K562 (cell line): ENCODE measurements around the gene SIRPD. TPM values are rescaled to one million over a fixed set of nuclear protein-coding genes. Genes with fewer than 3 reads are reported as not detected.
A peak's percentile ranks its signal among the peaks of the same experiment; 100 is the strongest.

ENCODE experiments used
- ATAC-seq: fragments of 200-7000 bp; cut with Tn5 transposase; 3 replicates; pipeline ENCODE4 v1.9.1; 2020; ENCODE audit warnings: moderate library complexity
- BruUV-seq: library from RNA; stranded (reverse); fragments of 400-500 nt; replicated peaks from 2 replicates; lab custom pipeline; 2021; lab: Mats Ljungman, UMichigan
- CTCF ChIA-PET: fragments of 300-600 bp; formaldehyde crosslinking; extraction: SDS; loops from one replicate; lab custom pipeline; 2021; ENCODE audit warnings: low intra/inter-chr PET ratio; lab: Yijun Ruan, JAX
- POLR2A ChIA-PET: fragments of 300-600, 350-650 bp; sonication (Branson Sonifier 250); formaldehyde crosslinking; extraction: SDS; loops from one replicate; lab custom pipeline; 2021; ENCODE audit warnings: antibody characterized with exemption, inconsistent platforms; lab: Yijun Ruan, JAX
- DNase-seq, 4 experiments: peaks; one replicate each; pipeline versions ENCODE4 v3.0.0 to v3.0.0-alpha.2; 2011 to 2018; ENCODE audit warnings: low spot score in 3 of 4, mixed read lengths in 3 of 4; ENCODE audit errors: extremely low read depth in 1 of 4
- FAIRE-seq: peaks from 2 replicates; lab custom pipeline; 2011; peaks lifted over from hg19 to GRCh38; lab: Jason Lieb, UNC
- H2AFZ ChIP-seq: 2 replicates; pipeline ENCODE4 v1.6.0; 2011; ENCODE audit warnings: low read depth, low read length, control low read depth, inconsistent platforms
- H3K27ac ChIP-seq: fragments of 200-600 bp; 3 replicates; pipeline ENCODE4 v1.8.0; 2011; ENCODE audit warnings: low read depth, mild to moderate bottlenecking, control low read depth, inconsistent platforms, low read length, moderate library complexity, mixed read lengths; ENCODE audit errors: extremely low read depth
- H3K27me3 ChIP-seq, 2 experiments: fragments of 300-600 bp in 1 of 2; 2 replicates in 1 of 2; 3 replicates in 1 of 2; pipeline versions ENCODE4 v1.6.0 to v1.8.0; 2011; ENCODE audit warnings: inconsistent platforms in 2 of 2, low read length in 2 of 2, mild to moderate bottlenecking in 1 of 2, mixed read lengths in 1 of 2, moderate library complexity in 1 of 2; ENCODE audit not compliant: control insufficient read depth in 2 of 2, insufficient read depth in 2 of 2
- H3K36me3 ChIP-seq: fragments of 300-600 bp; 3 replicates; pipeline ENCODE4 v1.8.0; 2011; ENCODE audit warnings: mild to moderate bottlenecking, low read length, inconsistent platforms; ENCODE audit not compliant: control insufficient read depth, insufficient read depth
- H3K4me1 ChIP-seq, 2 experiments: fragments of 200-600 bp in 1 of 2; replicated peaks in 1 of 2; 2 replicates in 1 of 2; 3 replicates in 1 of 2; pipeline versions ENCODE4 v1.5.1 to v1.8.0; 2011; ENCODE audit warnings: inconsistent platforms in 2 of 2, low read length in 2 of 2, mild to moderate bottlenecking in 1 of 2, mixed read lengths in 1 of 2, moderate library complexity in 1 of 2; ENCODE audit not compliant: control insufficient read depth in 2 of 2, insufficient read depth in 2 of 2
- H3K4me2 ChIP-seq: 2 replicates; pipeline ENCODE4 v1.6.1; 2011; ENCODE audit warnings: low read length, control low read depth, inconsistent platforms, mixed read lengths; ENCODE audit not compliant: insufficient read depth
- H3K4me3 ChIP-seq: fragments of 200-600 bp; sonication (generic), shearing (Covaris generic); 2 replicates; pipeline ENCODE4 v1.5.1; 2016; ENCODE audit warnings: control low read depth, inconsistent platforms
- H3K79me2 ChIP-seq: fragments of 200-600 bp; 3 replicates; pipeline ENCODE4 v1.8.0; 2011; ENCODE audit warnings: low read length, inconsistent platforms; ENCODE audit not compliant: control insufficient read depth, insufficient read depth
- H3K9ac ChIP-seq, 2 experiments: 2 replicates each; pipeline versions ENCODE4 v1.6.0 to v1.6.1; 2011; ENCODE audit warnings: low read depth in 2 of 2, low read length in 2 of 2, control low read depth in 1 of 2, inconsistent platforms in 1 of 2, mild to moderate bottlenecking in 1 of 2, mixed read lengths in 1 of 2; ENCODE audit not compliant: insufficient read depth in 1 of 2
- H3K9me1 ChIP-seq: one replicate; pipeline ENCODE4 v1.6.0; 2011; ENCODE audit warnings: inconsistent platforms, mild to moderate bottlenecking, low read length, moderate library complexity; ENCODE audit not compliant: control insufficient read depth, insufficient read depth
- H3K9me3 ChIP-seq: replicated peaks from 2 replicates; pipeline ENCODE4 v1.5.1; 2011; ENCODE audit warnings: low read depth, low read length, inconsistent platforms; ENCODE audit not compliant: control insufficient read depth, insufficient read depth
- H4K20me1 ChIP-seq: replicated peaks from 2 replicates; pipeline ENCODE4 v1.6.1; 2011; ENCODE audit warnings: low read length, inconsistent platforms, mixed read lengths; ENCODE audit not compliant: control insufficient read depth, insufficient read depth
- ATF1 ChIP-seq, 2 experiments: fragments of 450-650 bp in 1 of 2; IDR thresholded peaks; 2 replicates each; pipeline ENCODE4 v1.6.1; 2016; ENCODE audit warnings: missing compliant biosample characterization in 1 of 2, missing genetic modification characterization in 1 of 2
- ATF7 ChIP-seq: fragments of 450-650 bp; IDR thresholded peaks from 2 replicates; pipeline ENCODE4 v1.7.1; 2014; ENCODE audit warnings: mild to moderate bottlenecking, moderate library complexity
- C11orf30 ChIP-seq: fragments of 450-650 bp; IDR thresholded peaks from 2 replicates; pipeline ENCODE4 v1.6.1; 2016; ENCODE audit warnings: low read depth, mild to moderate bottlenecking
- CEBPB ChIP-seq: fragments of 450-650 bp; IDR thresholded peaks from 2 replicates; pipeline ENCODE4 v1.6.1; 2016; ENCODE audit warnings: missing genetic modification characterization, missing compliant biosample characterization
- CEBPG ChIP-seq, 3 experiments: fragments of 200-800 bp in 1 of 3; sonication (Bioruptor generic) in 1 of 3; sonication (generic) in 1 of 3; formaldehyde crosslinking in 1 of 3; IDR thresholded peaks in 2 of 3; conservative IDR thresholded peaks in 1 of 3; 2 replicates each; pipeline versions ENCODE4 v1.6.1 to v1.8.0; 2016 to 2022; ENCODE audit warnings: missing compliant biosample characterization in 2 of 3, missing genetic modification characterization in 2 of 3, mild to moderate bottlenecking in 1 of 3, missing genetic modification reagents in 1 of 3
- CSDE1 ChIP-seq, 2 experiments: fragments of 450-650 bp; IDR thresholded peaks; 2 replicates each; pipeline ENCODE4 v1.6.1; 2016; ENCODE audit warnings: mild to moderate bottlenecking in 1 of 2
- ETV1 ChIP-seq: fragments of 450-650 bp; conservative IDR thresholded peaks from 2 replicates; pipeline ENCODE4 v1.6.1; 2016; ENCODE audit warnings: missing genetic modification characterization, control low read depth, low read depth, missing compliant biosample characterization
- HDGF ChIP-seq: fragments of 450-650 bp; IDR thresholded peaks from 2 replicates; pipeline ENCODE4 v1.6.1; 2016
- JUND ChIP-seq, 2 experiments: IDR thresholded peaks; 2 replicates in 1 of 2; 3 replicates in 1 of 2; pipeline ENCODE4 v1.6.1; 2011; ENCODE audit warnings: borderline replicate concordance in 2 of 2, low read depth in 2 of 2, low read length in 2 of 2, improper control_type of control experiment in 1 of 2, missing biosample characterization in 1 of 2, missing genetic modification characterization in 1 of 2, missing genetic modification reagents in 1 of 2
- KLF13 ChIP-seq: fragments of 450-650 bp; IDR thresholded peaks from 2 replicates; pipeline ENCODE4 v1.6.1; 2016; ENCODE audit warnings: missing genetic modification characterization, low read depth, mild to moderate bottlenecking, missing compliant biosample characterization, moderate library complexity, borderline replicate concordance
- MAFG ChIP-seq: fragments of 450-650 bp; conservative IDR thresholded peaks from 2 replicates; pipeline ENCODE4 v1.6.1; 2016; ENCODE audit warnings: missing genetic modification characterization, missing compliant biosample characterization
- MXD1 ChIP-seq: fragments of 250-450 bp; sonication (Bioruptor Pico); IDR thresholded peaks from 2 replicates; pipeline ENCODE4 v1.8.0; 2021; ENCODE audit warnings: borderline replicate concordance, mild to moderate bottlenecking, moderate library complexity; ENCODE audit not compliant: poor library complexity, severe bottlenecking
- NFE2 ChIP-seq: IDR thresholded peaks from 2 replicates; pipeline ENCODE4 v1.6.1; 2014; ENCODE audit warnings: antibody characterized with exemption, low read depth
- NFIC ChIP-seq: fragments of 450-650 bp; IDR thresholded peaks from 2 replicates; pipeline ENCODE4 v1.6.1; 2017; ENCODE audit warnings: mild to moderate bottlenecking, inconsistent platforms
- PTBP1 ChIP-seq: fragments of 200-400 bp; formaldehyde crosslinking; IDR thresholded peaks from 2 replicates; pipeline ENCODE4 v1.6.1; 2017; ENCODE audit warnings: low read depth, low read length
- RBM39 ChIP-seq: fragments of 200-400 bp; formaldehyde crosslinking; optimal IDR thresholded peaks from 2 replicates; pipeline ENCODE3; 2018; ENCODE audit warnings: low read depth, low read length
- SMAD3 ChIP-seq: fragments of 450-650 bp; formaldehyde crosslinking; conservative IDR thresholded peaks from 2 replicates; pipeline ENCODE4 v1.4.0; 2020; ENCODE audit warnings: mild to moderate bottlenecking
- ZC3H4 ChIP-seq: sonication (generic); formaldehyde crosslinking; IDR thresholded peaks from 2 replicates; pipeline ENCODE4 v1.9.0; 2021; ENCODE audit warnings: missing genetic modification reagents, borderline replicate concordance
- ZKSCAN3 ChIP-seq: fragments of 250-450 bp; sonication (Bioruptor Pico); IDR thresholded peaks from 2 replicates; pipeline ENCODE4 v1.4.0; 2020
- ZNF197 ChIP-seq: fragments of 200-800 bp; sonication (Bioruptor generic); IDR thresholded peaks from 2 replicates; pipeline ENCODE4 v1.6.1; 2016; ENCODE audit warnings: low read depth, missing genetic modification characterization, missing compliant biosample characterization
- ZNF41 ChIP-seq: fragments of 250-450 bp; sonication (Bioruptor Pico); conservative IDR thresholded peaks from 2 replicates; pipeline ENCODE4 v1.4.0; 2020; ENCODE audit warnings: mild to moderate bottlenecking
- WGBS: fragments of 100-300 bp; shearing (Covaris generic); methylation state at CpG from one replicate; pipeline ENCODE4 v1.1.6; 2016; ENCODE audit warnings: low coverage, mixed read lengths; ENCODE audit not compliant: insufficient coverage; ENCODE audit errors: missing lambda C conversion rate; 5-methylcytosine and 5-hydroxymethylcytosine counted together
- in situ Hi-C: fragments of 300-500 bp; cut with MboI; formaldehyde crosslinking; loops from 4 replicates; pipeline ENCODE4 v1.15.0; 2018; ENCODE audit warnings: inconsistent platforms, mixed read lengths
- intact Hi-C: fragments of 100-400 bp; cut with micrococcal nuclease; formaldehyde crosslinking; loops from 2 replicates; pipeline ENCODE4 v1.14.2; 2022
- polyA plus RNA-seq, 8 experiments: library from polyadenylated mRNA; depleted of rRNA in 4 of 8; stranded (reverse) in 5 of 8; unstranded in 3 of 8; fragments of >200 nt; fragmentation: Nextera tagmentation in 2 of 8; fragmentation: Illumina TruSeq in 1 of 8; extraction: Ambion mirVana in 2 of 8; extraction: Trizol in 1 of 8; gene quantifications; 2 replicates each; pipeline versions ENCODE4 v1.2.1 to v1.2.3, GENCODE V29; 2011 to 2014; ENCODE audit warnings: inconsistent platforms in 1 of 8, missing spikeins in 1 of 8
- total RNA-seq, 7 experiments: library from RNA; depleted of rRNA in 6 of 7; stranded (reverse); fragments of >200 nt in 6 of 7; fragmentation: Illumina TruSeq in 2 of 7; extraction: Trizol in 2 of 7; gene quantifications; 2 replicates each; pipeline versions ENCODE4 v1.2.1 to v1.2.3, GENCODE V29; 2011 to 2021; ENCODE audit warnings: low replicate concordance in 1 of 7

Gene SIRPD
- total and polyA plus RNA-seq, 9 of the 15 experiments (the other 6 are each of a cell fraction or from before 2014, with no cell fraction given): not detected

GRCh38 chr20:1569415-1569881 is 11.9 kb upstream of the SIRPD start:
- no peaks in the 10 kb centered on the region for H3K79me2 ChIP-seq
- peak; percentile 70 for ATAC-seq
- ChIA-PET POLR2A (no interaction called here), CTCF (no interaction called here)
- peak; percentile 9 to 25 (median 18) for DNase-seq
- H3K4me1 ChIP-seq: no peaks in the 10 kb centered on the region
- 4% methylated on average over 7 of the region's 7 CpGs for WGBS
- H3K36me3 ChIP-seq: no peaks in the 10 kb centered on the region
- no peaks in the 10 kb centered on the region; the same call in 1 of the 2 replicates for H3K9me3 ChIP-seq
- FAIRE-seq: no peak
- no peaks in the 10 kb centered on the region for H3K9me1 ChIP-seq
- H2AFZ ChIP-seq: no peak overlapping the region
- H4K20me1 ChIP-seq: no peaks in the 10 kb centered on the region
- H3K9ac ChIP-seq: no peak overlapping the region
- no TSS peak for BruUV-seq
- in situ Hi-C loops: no loop called here
- no peak overlapping the region for H3K4me3 ChIP-seq
- H3K4me2 ChIP-seq: no peak overlapping the region
- intact Hi-C loops: no loop called here
- no peak overlapping the region for H3K27ac ChIP-seq
- H3K27me3 ChIP-seq: peaks cover 0 to 15% of the 10 kb centered on the region in 2 experiments; a peak in 2 of 5 replicates
- TF ChIP-seq ATF1 (CRISPR knock-in tag; IDR thresholded peaks at IDR 0.05) (no peak), ATF1 (tag; IDR thresholded peaks at IDR 0.05) (peak; percentile 51), CEBPG (CRISPR knock-in tag; IDR thresholded peaks at IDR 0.05) (no peak), CEBPG (tag; conservative IDR thresholded peaks at IDR 0.05 in 1 of 2, IDR thresholded peaks at IDR 0.05 in 1 of 2) (peak; percentile 36 to 76; a peak in 2 of 4 replicates), ETV1 (peak; percentile 33; the same call in 1 of the 2 replicates), PTBP1 (no peak), ZC3H4 (CRISPR knock-in tag) (no peak), NFE2 (peak; percentile 65), KLF13 (no peak), SMAD3 (no peak), RBM39 (no peak), MXD1 (CRISPR knock-in tag) (no peak), HDGF (no peak), CEBPB (tag) (peak; percentile 46), ATF7 (peak; percentile 50; the same call in 1 of the 2 replicates), NFIC (no peak), ZNF41 (CRISPR knock-in tag) (no peak), CSDE1 (IDR thresholded peaks at IDR 0.05) (no peak), MAFG (tag) (peak; percentile 74), C11orf30 (peak; percentile 83), ZKSCAN3 (CRISPR knock-in tag) (no peak), ZNF197 (CRISPR knock-in tag) (no peak), JUND (IDR thresholded peaks at IDR 0.05; ENCODE audit: borderline replicate concordance, low read depth, low read length) (peak; percentile 59), JUND (tag; IDR thresholded peaks at IDR 0.05; ENCODE audit: borderline replicate concordance, low read depth, low read length) (peak; percentile 55; the same call in 1 of the 3 replicates)
